ENCODE results near the gene DEK.
"Not testable (repeated sequence)": the region's sequence is repeated elsewhere in the genome, so short reads cannot be mapped to it uniquely, and the experiment has no call there.

The DEK gene

GRCh38 chr6:18178960-18179615 lies 85.2 kb downstream of the DEK start:
- in situ Hi-C loops (cut with MboI; ENCODE audit: low pct_unique_long_range_greater_than_20kb, low sequenced_read_pairs, unreplicated experiment), result no loop called here
- TF ChIP-seq CTCF (IDR thresholded peaks at IDR 0.05; ENCODE audit: extremely low read depth, insufficient read depth, missing control alignments), result no peak
- no peak for DNase-seq (ENCODE audit: low spot score)

- no peak for TF ChIP-seq CTCF (IDR thresholded peaks at IDR 0.05; ENCODE audit: extremely low read depth, insufficient read depth, missing control alignments)
- in situ Hi-C loops (cut with MboI; ENCODE audit: low pct_unique_long_range_greater_than_20kb, low sequenced_read_pairs, unreplicated experiment), result no loop called here
- no peak for DNase-seq (ENCODE audit: low spot score)
Measured at GRCh38 chr6:18177286-18177965, 86.9 kb downstream of the DEK start.

GRCh38 chr6:18176198-18176597 lies 88.1 kb downstream of the DEK start:
- DNase-seq (ENCODE audit: low spot score); in situ Hi-C loops (cut with MboI; ENCODE audit: low pct_unique_long_range_greater_than_20kb, low sequenced_read_pairs, unreplicated experiment): not testable (repeated sequence)
